ENCODE results near the gene TPCN2. TPM values are rescaled to one million over a fixed set of nuclear protein-coding genes. Genes with fewer than 3 reads are reported as not detected.
A peak's percentile ranks its signal among the peaks of the same experiment; 100 is the strongest.

The TPCN2 gene
- total and polyA plus RNA-seq, 2 experiments from 2014 or later = 39.4 to 42.2 TPM

DNA sequence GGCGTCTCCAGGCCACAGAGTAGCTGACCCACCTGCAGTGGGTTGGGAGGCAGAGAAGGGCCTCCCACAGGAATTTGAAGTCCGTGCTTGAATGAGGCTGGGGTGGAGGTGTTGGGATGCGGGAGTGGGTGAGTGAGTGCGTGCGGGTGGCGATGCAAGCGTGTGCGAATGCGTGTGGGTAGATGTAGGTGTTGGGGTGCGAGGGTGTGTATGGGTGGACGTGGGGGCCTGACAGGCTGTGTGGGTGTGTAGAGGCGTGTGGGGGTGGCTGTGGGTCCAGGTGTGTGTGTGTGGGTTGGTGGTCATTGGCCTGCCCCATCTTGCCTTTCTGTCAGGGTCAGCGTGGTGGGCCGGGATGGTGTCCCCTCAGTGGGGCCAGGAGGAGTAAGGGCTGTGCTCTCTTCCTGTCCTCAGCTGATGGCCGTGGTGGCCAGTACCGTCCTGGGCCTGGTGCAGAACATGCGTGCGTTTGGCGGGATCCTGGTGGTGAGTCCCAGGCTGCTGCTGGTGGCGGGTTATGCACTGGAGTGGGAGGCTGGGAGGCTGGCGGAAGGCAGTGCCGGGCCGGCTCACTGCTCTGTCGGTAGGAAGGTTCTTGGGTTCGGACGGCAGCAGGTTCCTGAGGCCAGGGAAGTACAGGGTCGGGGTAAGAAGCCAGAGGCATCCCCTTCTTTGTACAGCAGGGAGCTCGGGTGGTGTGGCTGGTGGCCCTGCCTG lies 35.0 kb downstream of the TPCN2 start:
- Histone ChIP-seq H3K9me3 (ENCODE audit: low read depth) (no peaks in the 10 kb centered on the region), H3K36me3 (peaks cover 14% of the 10 kb centered on the region), H3K4me1 (ENCODE audit: low read depth) (no peaks in the 10 kb centered on the region), H3K27me3 (no peaks in the 10 kb centered on the region), H3K4me3 (no peak overlapping the region), H3K27ac (no peak overlapping the region)
- TF ChIP-seq, protein P1, sequence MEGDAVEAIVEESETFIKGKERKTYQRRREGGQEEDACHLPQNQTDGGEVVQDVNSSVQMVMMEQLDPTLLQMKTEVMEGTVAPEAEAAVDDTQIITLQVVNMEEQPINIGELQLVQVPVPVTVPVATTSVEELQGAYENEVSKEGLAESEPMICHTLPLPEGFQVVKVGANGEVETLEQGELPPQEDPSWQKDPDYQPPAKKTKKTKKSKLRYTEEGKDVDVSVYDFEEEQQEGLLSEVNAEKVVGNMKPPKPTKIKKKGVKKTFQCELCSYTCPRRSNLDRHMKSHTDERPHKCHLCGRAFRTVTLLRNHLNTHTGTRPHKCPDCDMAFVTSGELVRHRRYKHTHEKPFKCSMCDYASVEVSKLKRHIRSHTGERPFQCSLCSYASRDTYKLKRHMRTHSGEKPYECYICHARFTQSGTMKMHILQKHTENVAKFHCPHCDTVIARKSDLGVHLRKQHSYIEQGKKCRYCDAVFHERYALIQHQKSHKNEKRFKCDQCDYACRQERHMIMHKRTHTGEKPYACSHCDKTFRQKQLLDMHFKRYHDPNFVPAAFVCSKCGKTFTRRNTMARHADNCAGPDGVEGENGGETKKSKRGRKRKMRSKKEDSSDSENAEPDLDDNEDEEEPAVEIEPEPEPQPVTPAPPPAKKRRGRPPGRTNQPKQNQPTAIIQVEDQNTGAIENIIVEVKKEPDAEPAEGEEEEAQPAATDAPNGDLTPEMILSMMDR (IDR thresholded peaks at IDR 0.05; ENCODE audit: low read depth, low read length) = no peak
- no peak for DNase-seq (ENCODE audit: low read depth in 1 of 2, low spot score in 1 of 2)

DNA sequence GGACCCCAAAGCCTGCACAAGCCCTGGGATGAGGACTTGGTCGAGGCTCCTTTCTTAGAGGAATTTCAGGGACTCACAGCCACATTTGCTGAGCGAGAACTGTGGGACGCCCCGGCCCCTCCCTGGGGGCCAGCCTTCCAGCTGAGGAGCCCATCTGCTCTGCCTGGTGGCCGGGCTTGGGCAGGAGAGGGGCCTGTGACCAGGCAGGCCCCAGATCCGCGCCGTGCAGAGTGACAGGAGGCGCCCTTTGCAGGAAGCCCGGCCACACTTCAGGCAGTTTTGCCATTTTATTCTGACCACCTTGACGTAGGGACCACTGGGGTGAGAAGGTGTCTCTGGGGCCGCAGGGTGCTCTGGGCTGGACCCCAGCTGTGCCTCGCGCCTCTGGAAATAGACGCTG lies 35.6 kb downstream of the TPCN2 start:
- H3K4me3 ChIP-seq = no peak overlapping the region
- H3K9me3 ChIP-seq (ENCODE audit: low read depth) = no peaks in the 10 kb centered on the region
- TF ChIP-seq, protein P1 (IDR thresholded peaks at IDR 0.05; ENCODE audit: low read depth, low read length) = no peak
- no peak overlapping the region for H3K27ac ChIP-seq
- H3K4me1 ChIP-seq (ENCODE audit: low read depth) = peaks cover 6% of the 10 kb centered on the region
- no peaks in the 10 kb centered on the region for H3K27me3 ChIP-seq
- peaks cover 12% of the 10 kb centered on the region for H3K36me3 ChIP-seq
- DNase-seq (ENCODE audit: low read depth in 1 of 2, low spot score in 1 of 2) = no peak

DNA sequence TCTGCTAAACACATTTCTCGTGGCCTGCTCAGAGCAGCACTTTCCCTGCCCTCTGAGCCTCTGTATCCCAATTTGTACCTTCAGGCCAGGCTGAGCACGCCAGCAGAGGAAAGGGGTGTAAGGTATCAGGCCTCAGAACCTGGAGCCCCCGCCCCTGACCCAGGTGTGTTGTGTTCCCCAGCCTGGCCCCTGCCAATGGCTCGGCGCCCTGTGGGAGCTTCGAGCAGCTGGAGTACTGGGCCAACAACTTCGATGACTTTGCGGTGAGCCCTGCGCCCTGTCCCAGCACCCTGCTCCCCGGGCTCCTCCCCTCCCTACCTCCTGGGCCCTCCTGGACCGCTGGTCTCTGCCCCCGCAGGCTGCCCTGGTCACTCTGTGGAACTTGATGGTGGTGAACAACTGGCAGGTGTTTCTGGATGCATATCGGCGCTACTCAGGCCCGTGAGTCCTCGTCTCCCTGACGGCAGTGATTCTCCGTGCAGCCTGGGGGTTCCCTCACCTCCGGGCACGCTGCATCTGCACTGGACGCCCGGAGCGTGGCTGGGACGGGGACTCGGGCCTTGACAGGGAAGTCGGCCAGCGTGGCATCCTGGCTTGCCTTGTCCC lies 36.9 kb downstream of the TPCN2 start:
- Histone ChIP-seq H3K27me3 (no peaks in the 10 kb centered on the region), H3K4me1 (ENCODE audit: low read depth) (peaks cover 8% of the 10 kb centered on the region), H3K9me3 (ENCODE audit: low read depth) (no peaks in the 10 kb centered on the region), H3K4me3 (no peak overlapping the region), H3K27ac (no peak overlapping the region), H3K36me3 (peaks cover 12% of the 10 kb centered on the region)
- no peak for DNase-seq (ENCODE audit: low read depth in 1 of 2, low spot score in 1 of 2)
- TF ChIP-seq, protein P1 (IDR thresholded peaks at IDR 0.05; ENCODE audit: low read depth, low read length) = no peak

DNA sequence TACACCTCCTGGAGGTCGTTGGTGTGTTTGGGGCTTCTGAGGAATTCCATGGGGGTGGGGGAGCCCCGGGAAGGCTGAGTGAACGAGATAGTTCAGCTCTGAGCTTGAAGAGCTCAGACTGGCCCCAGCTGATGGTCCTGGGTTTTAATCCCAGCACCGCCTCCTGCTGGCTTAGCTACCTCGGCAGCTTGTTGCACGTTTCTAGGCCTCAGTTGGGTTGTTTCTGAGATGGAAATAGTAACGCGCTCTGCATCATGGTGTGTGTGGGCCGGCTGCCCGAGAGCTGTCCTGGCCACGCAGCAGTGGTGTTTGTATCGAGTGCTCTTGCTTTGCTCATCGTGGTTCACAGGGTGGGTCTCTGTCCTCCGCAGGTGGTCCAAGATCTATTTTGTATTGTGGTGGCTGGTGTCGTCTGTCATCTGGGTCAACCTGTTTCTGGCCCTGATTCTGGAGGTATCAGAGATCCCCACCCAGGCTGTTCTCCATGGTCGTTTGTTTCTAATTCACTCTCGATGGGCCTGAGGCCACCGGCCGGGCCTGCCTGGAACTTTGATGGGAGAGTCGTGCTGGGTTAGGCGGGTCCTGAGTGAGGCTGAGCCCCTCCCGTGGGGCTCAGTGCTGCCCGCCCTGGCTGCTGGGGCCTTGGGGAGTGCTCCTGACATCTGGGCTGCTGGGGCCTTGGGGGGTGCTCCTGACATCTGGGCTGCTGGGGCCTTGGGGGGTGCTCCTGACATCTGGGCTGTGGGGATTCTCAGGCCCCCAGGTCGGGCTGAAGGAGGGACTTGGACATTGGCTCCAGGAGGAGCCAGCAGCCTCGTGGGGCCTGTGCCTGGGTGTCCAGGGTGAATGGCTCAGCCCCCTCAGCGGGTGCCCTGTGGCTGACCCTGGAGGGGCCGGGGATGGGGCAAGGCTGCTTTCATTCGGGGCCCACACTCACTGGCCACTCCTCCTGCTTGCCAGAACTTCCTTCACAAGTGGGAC lies 37.7 kb downstream of the TPCN2 start:
- no peak for DNase-seq (ENCODE audit: low read depth in 1 of 2, low spot score in 1 of 2)
- H3K27me3 ChIP-seq = no peaks in the 10 kb centered on the region
- peaks cover 17% of the 10 kb centered on the region for H3K36me3 ChIP-seq
- H3K9me3 ChIP-seq (ENCODE audit: low read depth) = no peaks in the 10 kb centered on the region
- peaks cover 8% of the 10 kb centered on the region for H3K4me1 ChIP-seq (ENCODE audit: low read depth)
- H3K27ac ChIP-seq = peak overlapping the region; percentile 62
- no peak overlapping the region for H3K4me3 ChIP-seq
- TF ChIP-seq, protein P1 (IDR thresholded peaks at IDR 0.05; ENCODE audit: low read depth, low read length) = peak; percentile 11

DNA sequence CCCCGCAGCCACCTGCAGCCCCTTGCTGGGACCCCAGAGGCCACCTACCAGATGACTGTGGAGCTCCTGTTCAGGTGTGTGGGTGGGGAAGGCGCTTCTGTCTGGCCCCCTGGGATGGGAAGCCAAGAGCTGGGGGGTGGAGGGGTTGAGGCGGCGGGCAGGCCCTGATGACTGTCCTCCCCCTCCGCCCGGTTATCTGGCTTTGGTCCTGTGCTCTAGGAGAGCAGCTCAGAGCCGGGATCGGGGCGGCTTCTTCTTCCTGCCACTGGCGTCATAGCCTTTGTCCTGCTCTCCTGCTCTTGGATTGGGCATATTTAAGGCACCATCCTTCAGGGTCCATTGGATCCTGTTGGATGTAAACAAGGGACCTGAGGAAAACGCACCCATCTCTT lies 38.4 kb downstream of the TPCN2 start:
- no peak for DNase-seq (ENCODE audit: low read depth in 1 of 2, low spot score in 1 of 2)
- Histone ChIP-seq H3K9me3 (ENCODE audit: low read depth) (no peaks in the 10 kb centered on the region), H3K4me1 (ENCODE audit: low read depth) (peaks cover 8% of the 10 kb centered on the region), H3K27me3 (no peaks in the 10 kb centered on the region), H3K36me3 (peaks cover 21% of the 10 kb centered on the region), H3K27ac (peak overlapping the region; percentile 62), H3K4me3 (no peak overlapping the region)
- TF ChIP-seq, protein P1 (IDR thresholded peaks at IDR 0.05; ENCODE audit: low read depth, low read length) = no peak

Data from cardiac muscle cell (in vitro differentiated cells and primary cell).